A204.1 (cell line): ENCODE results near the gene PES1.
"Not testable (repeated sequence)": the region's sequence is repeated elsewhere in the genome, so short reads cannot be mapped to it uniquely, and the experiment has no call there.

Experiments
- FAIRE-seq: peaks from 2 replicates; lab custom pipeline; 2012; peaks lifted over from hg19 to GRCh38; lab: Jason Lieb, UNC

The PES1 gene

GRCh38 chr22:30574095-30574981 lies 17.4 kb downstream of the PES1 start, which contains the start of gene GAL3ST1:
Gene GAL3ST1, minus strand, starts transcription at chr22:30574665. Its CDS starts 17,273 bp downstream, at chr22:30557392.
- no peak for FAIRE-seq

GRCh38 chr22:30573594-30574094 lies 18.1 kb downstream of the PES1 start:
- no peak for FAIRE-seq

GRCh38 chr22:30572840-30573593 lies 18.7 kb downstream of the PES1 start:
- no peak for FAIRE-seq

GRCh38 chr22:30572210-30572609 lies 19.5 kb downstream of the PES1 start:
- no peak for FAIRE-seq

- FAIRE-seq, result no peak
Measured at GRCh38 chr22:30569674-30570202, 22.0 kb downstream of the PES1 start.

- FAIRE-seq, result no peak
Measured at GRCh38 chr22:30568137-30568805, 23.4 kb downstream of the PES1 start.

- not testable (repeated sequence) for FAIRE-seq
Measured at GRCh38 chr22:30567277-30567676, 24.4 kb downstream of the PES1 start.

- FAIRE-seq, result no peak
Measured at GRCh38 chr22:30566125-30566524, 25.6 kb downstream of the PES1 start.

- no peak for FAIRE-seq
Measured at GRCh38 chr22:30565341-30565740, 26.4 kb downstream of the PES1 start.

- no peak for FAIRE-seq
Measured at GRCh38 chr22:30564761-30565119, 27.0 kb downstream of the PES1 start.

- no peak for FAIRE-seq
Measured at GRCh38 chr22:30564045-30564760, 27.5 kb downstream of the PES1 start.

- no peak for FAIRE-seq
Measured at GRCh38 chr22:30562366-30562765, 29.3 kb downstream of the PES1 start.

- no peak for FAIRE-seq
Measured at GRCh38 chr22:30561402-30562189, 30.1 kb downstream of the PES1 start.

GRCh38 chr22:30560643-30561202 lies 31.0 kb downstream of the PES1 start:
- FAIRE-seq, result not testable (repeated sequence)

GRCh38 chr22:30559889-30560288 lies 31.8 kb downstream of the PES1 start:
- no peak for FAIRE-seq

- FAIRE-seq, result no peak
Measured at GRCh38 chr22:30557243-30557642, 34.5 kb downstream of the PES1 start.

- FAIRE-seq, result no peak
Measured at GRCh38 chr22:30556388-30556787, 35.3 kb downstream of the PES1 start.

GRCh38 chr22:30555282-30556210 lies 36.2 kb downstream of the PES1 start:
- no peak for FAIRE-seq

GRCh38 chr22:30553971-30554370 lies 37.7 kb downstream of the PES1 start:
- FAIRE-seq, result no peak
